ENCODE data around the gene YBX2. TPM values are rescaled to one million over a fixed set of nuclear protein-coding genes. Genes with fewer than 3 reads are reported as not detected.

YBX2 gene
- total and polyA plus RNA-seq, 12 donors = 0.06 to 1.4 (median 0.19) TPM; not detected in 6

- peak in 1 of 2 donors; percentile 64 for TF ChIP-seq POLR2A (IDR thresholded peaks at IDR 0.05)
- TF ChIP-seq, protein P1, sequence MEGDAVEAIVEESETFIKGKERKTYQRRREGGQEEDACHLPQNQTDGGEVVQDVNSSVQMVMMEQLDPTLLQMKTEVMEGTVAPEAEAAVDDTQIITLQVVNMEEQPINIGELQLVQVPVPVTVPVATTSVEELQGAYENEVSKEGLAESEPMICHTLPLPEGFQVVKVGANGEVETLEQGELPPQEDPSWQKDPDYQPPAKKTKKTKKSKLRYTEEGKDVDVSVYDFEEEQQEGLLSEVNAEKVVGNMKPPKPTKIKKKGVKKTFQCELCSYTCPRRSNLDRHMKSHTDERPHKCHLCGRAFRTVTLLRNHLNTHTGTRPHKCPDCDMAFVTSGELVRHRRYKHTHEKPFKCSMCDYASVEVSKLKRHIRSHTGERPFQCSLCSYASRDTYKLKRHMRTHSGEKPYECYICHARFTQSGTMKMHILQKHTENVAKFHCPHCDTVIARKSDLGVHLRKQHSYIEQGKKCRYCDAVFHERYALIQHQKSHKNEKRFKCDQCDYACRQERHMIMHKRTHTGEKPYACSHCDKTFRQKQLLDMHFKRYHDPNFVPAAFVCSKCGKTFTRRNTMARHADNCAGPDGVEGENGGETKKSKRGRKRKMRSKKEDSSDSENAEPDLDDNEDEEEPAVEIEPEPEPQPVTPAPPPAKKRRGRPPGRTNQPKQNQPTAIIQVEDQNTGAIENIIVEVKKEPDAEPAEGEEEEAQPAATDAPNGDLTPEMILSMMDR (IDR thresholded peaks at IDR 0.05) = peak in 3 of 6 experiments; percentile 19 to 49 (median 42)
- Histone ChIP-seq H3K4me3 (peak within 1 kb of the TSS; percentile 86 to 95 (median 92)), H3K27ac (peak within 1 kb of the TSS; percentile 87 to 100 (median 95)), H3K27me3 (no peaks in the 10 kb centered on the region), H3K4me1 (replicated peaks in 1 of 2) (peaks cover 46 to 47% of the 10 kb centered on the region in 2 donors), H3K36me3 (replicated peaks in 1 of 2) (peaks cover 0 to 36% of the 10 kb centered on the region in 2 donors), H3K9me3 (replicated peaks in 1 of 3) (no peaks in the 10 kb centered on the region)
- intact Hi-C loops (cut with DNase I) = no loop called here
- WGBS, 4 donors = 1 to 2% (median 1%) methylated on average over 25 to 70 of the region's 72 CpGs
- DNase-seq = peak; percentile 99 to 100 (median 99)
Measured at GRCh38 chr17:7239091-7240027, 55.1 kb downstream of the YBX2 start, which contains the start of gene PHF23. TSS of gene PHF23 (minus strand) at chr17:7239457. CDS start at chr17:7239279, 178 bp downstream.

- H3K36me3 ChIP-seq (replicated peaks in 1 of 2) = peaks cover 0 to 29% of the 10 kb centered on the region in 2 donors
- intact Hi-C loops (cut with DNase I) = no loop called here
- peak in 6 of 7 donors; percentile 54 to 72 (median 65) for DNase-seq
- WGBS, 4 donors = 0 to 1% (median 1%) methylated on average over 18 to 39 of the region's 39 CpGs
- TF ChIP-seq POLR2A (IDR thresholded peaks at IDR 0.05) = peak in 1 of 2 donors; percentile 2
- TF ChIP-seq, protein P1 (IDR thresholded peaks at IDR 0.05) = no peak
- H3K4me1 ChIP-seq (replicated peaks in 1 of 2) = peaks cover 46 to 47% of the 10 kb centered on the region in 2 donors
- H3K9me3 ChIP-seq (replicated peaks in 1 of 3) = no peaks in the 10 kb centered on the region
- H3K27ac ChIP-seq = peak overlapping the region; percentile 87 to 91 (median 90)
- no peaks in the 10 kb centered on the region for H3K27me3 ChIP-seq
- peak overlapping the region; percentile 86 to 95 (median 92) for H3K4me3 ChIP-seq
Measured at GRCh38 chr17:7238420-7239090, 55.9 kb downstream of the YBX2 start.

Small RNAs within 50 kb of the gene (small RNA-seq; reads per million reads assigned to genes)
- 0 reads per million in 2 donors for gene AC026954.2
- gene RF00019 = 0 reads per million in 2 donors

Other genes with a start within 250 kb of the YBX2 start
Only the 30 nearest of the 31 such genes appear.
- 1 to 10 TPM in 1 of 9 donors, under 1 TPM in 4, not detected in 4; 0.14 to 1.1 (median 0.61) TPM for gene ASGR2, start 179.8 kb downstream of the YBX2 start, total RNA-seq
- 1 to 10 TPM in 2 of 3 donors, under 1 TPM in 1; 0.35 to 1.4 (median 1.2) TPM for gene ASGR2, start 179.8 kb downstream of the YBX2 start, polyA plus RNA-seq
- 1 to 10 TPM in 6 of 9 donors, under 1 TPM in 1, not detected in 2; 0.63 to 2.7 (median 1.7) TPM for gene ASGR1, start 115.3 kb downstream of the YBX2 start, total RNA-seq
- 1 to 10 TPM in 2 of 3 donors, under 1 TPM in 1; 0.29 to 6.9 (median 5.0) TPM for gene ASGR1, start 115.3 kb downstream of the YBX2 start, polyA plus RNA-seq
- gene DLG4, start 74.8 kb downstream of the YBX2 start, total RNA-seq = 10 to 100 TPM; 14.1 to 70.2 (median 31.4) TPM
- 100 to 1,000 TPM in 1 of 3 donors, 10 to 100 TPM in 2; 19.1 to 172 (median 29.6) TPM for gene DLG4, start 74.8 kb downstream of the YBX2 start, polyA plus RNA-seq
- 1,000 to 10,000 TPM in 8 of 9 donors, 100 to 1,000 TPM in 1; 961 to 2,378 (median 1,747) TPM for gene ACADVL, start 74.7 kb downstream of the YBX2 start, total RNA-seq
- 1,000 to 10,000 TPM in 2 of 3 donors, 100 to 1,000 TPM in 1; 972 to 6,098 (median 5,777) TPM for gene ACADVL, start 74.7 kb downstream of the YBX2 start, polyA plus RNA-seq
- 10 to 100 TPM; 25.2 to 87.2 (median 44.8) TPM for gene DVL2, start 60.1 kb downstream of the YBX2 start, total RNA-seq
- gene DVL2, start 60.1 kb downstream of the YBX2 start, polyA plus RNA-seq = 10 to 100 TPM; 11.8 to 80.9 (median 19.2) TPM
- gene PHF23, start 55.2 kb downstream of the YBX2 start, total RNA-seq = 100 to 1,000 TPM in 1 of 9 donors, 10 to 100 TPM in 8; 33.5 to 141 (median 66.8) TPM
- gene PHF23, start 55.2 kb downstream of the YBX2 start, polyA plus RNA-seq = 10 to 100 TPM; 28.0 to 80.3 (median 49.6) TPM
- gene GABARAP, start 52.2 kb downstream of the YBX2 start, total RNA-seq = 1,000 to 10,000 TPM in 1 of 9 donors, 100 to 1,000 TPM in 8; 195 to 1,049 (median 833) TPM
- 1,000 to 10,000 TPM in 2 of 3 donors, 100 to 1,000 TPM in 1; 694 to 1,285 (median 1,047) TPM for gene GABARAP, start 52.2 kb downstream of the YBX2 start, polyA plus RNA-seq
- 100 to 1,000 TPM in 5 of 9 donors, 10 to 100 TPM in 4; 30.3 to 144 (median 125) TPM for gene CTDNEP1, start 42.9 kb downstream of the YBX2 start, total RNA-seq
- gene CTDNEP1, start 42.9 kb downstream of the YBX2 start, polyA plus RNA-seq = 100 to 1,000 TPM in 1 of 3 donors, 10 to 100 TPM in 2; 67.9 to 177 (median 84.4) TPM
- 10 to 100 TPM; 28.0 to 82.7 (median 58.8) TPM for gene ELP5, start 42.4 kb downstream of the YBX2 start, total RNA-seq
- 10 to 100 TPM; 39.0 to 96.5 (median 77.4) TPM for gene ELP5, start 42.4 kb downstream of the YBX2 start, polyA plus RNA-seq
- 10 to 100 TPM in 4 of 9 donors, 1 to 10 TPM in 5; 2.0 to 35.6 (median 7.0) TPM for gene CLDN7, start 32.2 kb downstream of the YBX2 start, total RNA-seq
- gene CLDN7, start 32.2 kb downstream of the YBX2 start, polyA plus RNA-seq = 1 to 10 TPM; 1.6 to 9.7 (median 5.3) TPM
- gene SLC2A4, start 12.9 kb downstream of the YBX2 start, total RNA-seq = 10 to 100 TPM in 4 of 9 donors, 1 to 10 TPM in 5; 1.8 to 30.0 (median 7.8) TPM
- 10 to 100 TPM in 1 of 3 donors, 1 to 10 TPM in 1, under 1 TPM in 1; 0.75 to 12.7 (median 5.6) TPM for gene SLC2A4, start 12.9 kb downstream of the YBX2 start, polyA plus RNA-seq
- gene EIF5A, start 13.0 kb upstream of the YBX2 start, total RNA-seq = 100 to 1,000 TPM; 110 to 666 (median 262) TPM
- 100 to 1,000 TPM; 469 to 594 (median 589) TPM for gene EIF5A, start 13.0 kb upstream of the YBX2 start, polyA plus RNA-seq
- 100 to 1,000 TPM in 5 of 9 donors, 10 to 100 TPM in 4; 69.1 to 124 (median 100) TPM for gene GPS2, start 20.7 kb upstream of the YBX2 start, total RNA-seq
- gene GPS2, start 20.7 kb upstream of the YBX2 start, polyA plus RNA-seq = 100 to 1,000 TPM; 167 to 196 (median 191) TPM
- gene NEURL4, start 34.7 kb upstream of the YBX2 start, total RNA-seq = 10 to 100 TPM; 10.4 to 46.9 (median 25.0) TPM
- 100 to 1,000 TPM in 1 of 3 donors, 10 to 100 TPM in 1, 1 to 10 TPM in 1; 8.7 to 111 (median 45.5) TPM for gene NEURL4, start 34.7 kb upstream of the YBX2 start, polyA plus RNA-seq
- gene ACAP1, start 41.9 kb upstream of the YBX2 start, total RNA-seq = 10 to 100 TPM in 4 of 9 donors, 1 to 10 TPM in 5; 2.9 to 54.7 (median 9.7) TPM
- gene ACAP1, start 41.9 kb upstream of the YBX2 start, polyA plus RNA-seq = 10 to 100 TPM in 2 of 3 donors, 1 to 10 TPM in 1; 2.1 to 54.1 (median 21.9) TPM
- 10 to 100 TPM in 6 of 9 donors, 1 to 10 TPM in 3; 6.8 to 13.8 (median 11.5) TPM for gene KCTD11, start 57.5 kb upstream of the YBX2 start, total RNA-seq
- gene KCTD11, start 57.5 kb upstream of the YBX2 start, polyA plus RNA-seq = 1 to 10 TPM; 5.2 to 10.0 (median 7.1) TPM
- not detected for gene TMEM95, start 60.5 kb upstream of the YBX2 start, total RNA-seq
- gene TMEM95, start 60.5 kb upstream of the YBX2 start, polyA plus RNA-seq = not detected
- gene TNK1, start 86.5 kb upstream of the YBX2 start, total RNA-seq = 1 to 10 TPM in 7 of 9 donors, under 1 TPM in 2; 0.06 to 8.7 (median 2.1) TPM
- gene TNK1, start 86.5 kb upstream of the YBX2 start, polyA plus RNA-seq = 1 to 10 TPM in 2 of 3 donors, under 1 TPM in 1; 0.13 to 3.9 (median 1.6) TPM
- 10 to 100 TPM in 8 of 9 donors, 1 to 10 TPM in 1; 7.7 to 34.5 (median 27.0) TPM for gene PLSCR3, start 99.9 kb upstream of the YBX2 start, total RNA-seq
- gene PLSCR3, start 99.9 kb upstream of the YBX2 start, polyA plus RNA-seq = 10 to 100 TPM; 13.2 to 42.5 (median 32.9) TPM
- 100 to 1,000 TPM in 3 of 9 donors, 10 to 100 TPM in 6; 52.9 to 205 (median 92.4) TPM for gene TMEM256, start 109.5 kb upstream of the YBX2 start, total RNA-seq
- gene TMEM256, start 109.5 kb upstream of the YBX2 start, polyA plus RNA-seq = 100 to 1,000 TPM in 2 of 3 donors, 10 to 100 TPM in 1; 48.5 to 334 (median 254) TPM
- gene NLGN2, start 113.2 kb upstream of the YBX2 start, total RNA-seq = 10 to 100 TPM in 6 of 9 donors, 1 to 10 TPM in 3; 2.8 to 34.8 (median 14.4) TPM
- 10 to 100 TPM in 2 of 3 donors, 1 to 10 TPM in 1; 7.7 to 44.6 (median 28.1) TPM for gene NLGN2, start 113.2 kb upstream of the YBX2 start, polyA plus RNA-seq
- not detected for gene SPEM1, start 125.7 kb upstream of the YBX2 start, total RNA-seq
- not detected for gene SPEM1, start 125.7 kb upstream of the YBX2 start, polyA plus RNA-seq
- gene SPEM2, start 131.0 kb upstream of the YBX2 start, total RNA-seq = not detected
- gene SPEM2, start 131.0 kb upstream of the YBX2 start, polyA plus RNA-seq = not detected
- not detected for gene SPEM3, start 134.2 kb upstream of the YBX2 start, total RNA-seq
- not detected for gene SPEM3, start 134.2 kb upstream of the YBX2 start, polyA plus RNA-seq
- 10 to 100 TPM in 4 of 9 donors, 1 to 10 TPM in 5; 5.7 to 26.6 (median 8.8) TPM for gene TMEM102, start 140.8 kb upstream of the YBX2 start, total RNA-seq
- 1 to 10 TPM; 2.1 to 8.7 (median 6.6) TPM for gene TMEM102, start 140.8 kb upstream of the YBX2 start, polyA plus RNA-seq
- 10 to 100 TPM; 12.1 to 76.7 (median 23.4) TPM for gene FGF11, start 144.9 kb upstream of the YBX2 start, total RNA-seq
- gene FGF11, start 144.9 kb upstream of the YBX2 start, polyA plus RNA-seq = 10 to 100 TPM; 10.2 to 33.2 (median 19.2) TPM
- 10 to 100 TPM; 18.7 to 56.3 (median 37.9) TPM for gene CHRNB1, start 150.4 kb upstream of the YBX2 start, total RNA-seq
- gene CHRNB1, start 150.4 kb upstream of the YBX2 start, polyA plus RNA-seq = 10 to 100 TPM; 32.2 to 40.8 (median 32.9) TPM
- gene ZBTB4, start 185.0 kb upstream of the YBX2 start, total RNA-seq = 100 to 1,000 TPM in 1 of 9 donors, 10 to 100 TPM in 8; 16.6 to 111 (median 75.3) TPM
- gene ZBTB4, start 185.0 kb upstream of the YBX2 start, polyA plus RNA-seq = 10 to 100 TPM; 30.0 to 59.6 (median 54.6) TPM
- gene SLC35G6, start 186.8 kb upstream of the YBX2 start, total RNA-seq = not detected
- under 1 TPM in 1 of 3 donors, not detected in 2; 0.24 TPM for gene SLC35G6, start 186.8 kb upstream of the YBX2 start, polyA plus RNA-seq
- 100 to 1,000 TPM in 5 of 9 donors, 10 to 100 TPM in 4; 34.9 to 172 (median 117) TPM for gene POLR2A, start 189.7 kb upstream of the YBX2 start, total RNA-seq
- 10 to 100 TPM; 19.3 to 80.4 (median 58.7) TPM for gene POLR2A, start 189.7 kb upstream of the YBX2 start, polyA plus RNA-seq

Data from adrenal gland (tissue), 12 donors.